Upper lobe of left lung (tissue), 6 donors: Measurements from ENCODE around the gene TAS2R8. TPM values are rescaled to one million over a fixed set of nuclear protein-coding genes. Genes with fewer than 3 reads are reported as not detected.

Source experiments
- ATAC-seq, 2 donors: fragments of 200-7000 bp; cut with Tn5 transposase; one replicate each; pipeline ENCODE4 v1.9.1; 2022; ENCODE audit warnings: mild to moderate bottlenecking in 2 of 2, moderate library complexity in 2 of 2; ENCODE audit not compliant: low FRiP score in 2 of 2
- DNase-seq, 2 donors: peaks; one replicate each; pipeline ENCODE4 v3.0.0-alpha.2; 2019 to 2020
- H3K27ac ChIP-seq, 4 donors: fragments of 200-600 bp; sonication (generic); one replicate each; pipeline ENCODE4 v1.5.1; 2016 to 2019
- H3K27me3 ChIP-seq, 4 donors: fragments of 200-600 bp; sonication (generic); one replicate each; pipeline ENCODE4 v1.5.1; 2017 to 2019
- H3K36me3 ChIP-seq, 4 donors: fragments of 200-600 bp; sonication (generic); one replicate each; pipeline ENCODE4 v1.5.1; 2016 to 2019
- H3K4me1 ChIP-seq, 4 donors: fragments of 200-600 bp; sonication (generic); one replicate each; pipeline ENCODE4 v1.5.1; 2018 to 2019
- H3K4me3 ChIP-seq, 4 donors: fragments of 200-600 bp; sonication (generic); one replicate each; pipeline ENCODE4 v1.5.1; 2017 to 2019; ENCODE audit warnings: mild to moderate bottlenecking in 2 of 4, moderate library complexity in 1 of 4
- H3K9me3 ChIP-seq, 4 donors: fragments of 200-600 bp; sonication (generic); one replicate each; pipeline ENCODE4 v1.5.1; 2018 to 2019
- CTCF ChIP-seq, 6 experiments: fragments of 450-650 bp in 4 of 6; fragments of 200-600 bp in 2 of 6; sonication (generic) in 2 of 6; IDR thresholded peaks; one replicate each; pipeline ENCODE4 v1.5.1; 2016 to 2019; ENCODE audit warnings: antibody characterized with exemption in 6 of 6
- EP300 ChIP-seq, 4 donors: sonication (generic); formaldehyde crosslinking; IDR thresholded peaks; one replicate each; pipeline ENCODE4 v1.5.1; 2017; ENCODE audit warnings: antibody characterized with exemption in 4 of 4, control low read depth in 2 of 4
- POLR2A ChIP-seq, 4 donors: fragments of 450-650 bp; IDR thresholded peaks; one replicate each; pipeline ENCODE4 v1.5.1; 2016 to 2017; ENCODE audit warnings: antibody characterized with exemption in 4 of 4, mild to moderate bottlenecking in 2 of 4
- POLR2AphosphoS5 ChIP-seq, 2 donors: sonication (generic); formaldehyde crosslinking; IDR thresholded peaks; one replicate each; pipeline ENCODE4 v1.5.1; 2017; ENCODE audit warnings: antibody characterized with exemption in 2 of 2
- whole genome bisulfite sequencing, 2 donors: methylation state at CpG; one replicate each; pipeline ENCODE4 v1.1.5; 2017 to 2018; 5-methylcytosine and 5-hydroxymethylcytosine counted together
- total RNA-seq, 6 donors: library from RNA; depleted of rRNA in 4 of 6; stranded (reverse); fragments of >200 nt in 4 of 6; gene quantifications; one replicate each; pipeline versions ENCODE4 v1.1.0 to v1.2.1, GENCODE V29; 2016 to 2021
- donor health status: DM: no; HTN: no; CAD: no; lungs with moderate emphysema.
- donor health status: DM: no; HTN: yes; CAD: no; lungs with severe emphysema.

The TAS2R8 gene
- total RNA-seq, 6 donors from 2014 or later = not detected

GRCh38 chr12:10847744-10848143, 40.7 kb upstream of the TAS2R8 start:
- ATAC-seq = no peak
- WGBS, 2 donors = 42 to 54% methylated on average over 2 of the region's 2 CpGs
- no peaks in the 10 kb centered on the region for H3K9me3 ChIP-seq
- no peak overlapping the region for H3K4me3 ChIP-seq
- H3K36me3 ChIP-seq = peaks cover 0 to 4% (median 0%) of the 10 kb centered on the region in 4 donors
- no peak overlapping the region for H3K27ac ChIP-seq
- TF ChIP-seq POLR2AphosphoS5 (IDR thresholded peaks at IDR 0.05) (no peak), EP300 (IDR thresholded peaks at IDR 0.05) (no peak), POLR2A (IDR thresholded peaks at IDR 0.05) (no peak), CTCF (IDR thresholded peaks at IDR 0.05) (no peak)
- no peaks in the 10 kb centered on the region for H3K27me3 ChIP-seq
- no peaks in the 10 kb centered on the region for H3K4me1 ChIP-seq
- no peak for DNase-seq

DNA sequence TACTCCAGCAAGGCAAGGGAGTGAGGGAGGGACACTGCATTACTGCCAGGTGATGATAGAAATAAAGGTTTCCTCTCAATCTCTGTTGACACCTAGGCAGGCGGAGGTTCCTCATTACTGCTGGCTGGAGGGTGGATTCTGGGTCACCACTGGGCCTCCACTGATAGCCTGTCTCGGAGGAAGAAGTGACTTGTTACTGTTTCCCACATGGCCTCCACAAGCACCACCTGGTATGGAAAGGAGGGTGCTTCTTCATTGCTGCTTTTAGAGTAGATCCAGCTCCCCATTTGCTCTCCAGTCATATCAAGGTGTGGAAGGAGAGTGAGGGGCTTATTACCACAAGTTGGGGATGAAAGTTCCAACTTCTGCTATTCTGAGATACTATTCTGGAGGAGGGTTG, 35.8 kb upstream of the TAS2R8 start:
- Histone ChIP-seq H3K4me1 (no peaks in the 10 kb centered on the region), H3K4me3 (no peak overlapping the region), H3K9me3 (no peaks in the 10 kb centered on the region), H3K27me3 (no peaks in the 10 kb centered on the region), H3K27ac (no peak overlapping the region), H3K36me3 (peaks cover 0 to 4% (median 0%) of the 10 kb centered on the region in 4 donors)
- TF ChIP-seq CTCF (IDR thresholded peaks at IDR 0.05) (no peak), POLR2A (IDR thresholded peaks at IDR 0.05) (no peak), POLR2AphosphoS5 (IDR thresholded peaks at IDR 0.05) (no peak), EP300 (IDR thresholded peaks at IDR 0.05) (no peak)
- ATAC-seq (no peak), DNase-seq (no peak)
- 100% methylated on average over 2 of the region's 2 CpGs for WGBS, 2 donors

GRCh38 chr12:10838461-10838860, 31.4 kb upstream of the TAS2R8 start:
- DNase-seq = no peak
- no peak overlapping the region for H3K27ac ChIP-seq
- no peaks in the 10 kb centered on the region for H3K4me1 ChIP-seq
- 89 to 90% methylated on average over 3 of the region's 3 CpGs for WGBS, 2 donors
- peaks cover 0 to 3% (median 0%) of the 10 kb centered on the region in 4 donors for H3K9me3 ChIP-seq
- no peak overlapping the region for H3K4me3 ChIP-seq
- no peaks in the 10 kb centered on the region for H3K36me3 ChIP-seq
- H3K27me3 ChIP-seq = no peaks in the 10 kb centered on the region
- no peak for ATAC-seq
- TF ChIP-seq CTCF (IDR thresholded peaks at IDR 0.05) = no peak
- TF ChIP-seq POLR2AphosphoS5 (IDR thresholded peaks at IDR 0.05) = no peak
- TF ChIP-seq POLR2A (IDR thresholded peaks at IDR 0.05) = no peak
- no peak for TF ChIP-seq EP300 (IDR thresholded peaks at IDR 0.05)

GRCh38 chr12:10829994-10830393, 22.9 kb upstream of the TAS2R8 start:
- TF ChIP-seq POLR2A (IDR thresholded peaks at IDR 0.05) (no peak), EP300 (IDR thresholded peaks at IDR 0.05) (no peak), CTCF (IDR thresholded peaks at IDR 0.05) (no peak), POLR2AphosphoS5 (IDR thresholded peaks at IDR 0.05) (no peak)
- no peaks in the 10 kb centered on the region for H3K4me1 ChIP-seq
- ATAC-seq (no peak), DNase-seq (no peak)
- no peaks in the 10 kb centered on the region for H3K9me3 ChIP-seq
- no peaks in the 10 kb centered on the region for H3K27me3 ChIP-seq
- no peaks in the 10 kb centered on the region for H3K36me3 ChIP-seq
- no peak overlapping the region for H3K27ac ChIP-seq
- 88 to 89% methylated on average over 1 of the region's 1 CpG for WGBS, 2 donors
- H3K4me3 ChIP-seq = no peak overlapping the region

GRCh38 chr12:10826258-10826657, 19.2 kb upstream of the TAS2R8 start, which contains the start of gene TAS2R10:
TAS2R10 (minus strand) TSS chr12:10826358; CDS start chr12:10826269, 89 bp downstream.
- no peak for DNase-seq
- ATAC-seq = no peak
- no peaks in the 10 kb centered on the region for H3K9me3 ChIP-seq
- H3K27me3 ChIP-seq = no peaks in the 10 kb centered on the region
- H3K27ac ChIP-seq = no peak within 1 kb of the TSS
- H3K4me3 ChIP-seq = no peak within 1 kb of the TSS
- 91 to 92% methylated on average over 3 of the region's 3 CpGs for WGBS, 2 donors
- no peaks in the 10 kb centered on the region for H3K36me3 ChIP-seq
- no peaks in the 10 kb centered on the region for H3K4me1 ChIP-seq
- TF ChIP-seq POLR2A (IDR thresholded peaks at IDR 0.05) = no peak
- no peak for TF ChIP-seq CTCF (IDR thresholded peaks at IDR 0.05)
- no peak for TF ChIP-seq POLR2AphosphoS5 (IDR thresholded peaks at IDR 0.05)
- TF ChIP-seq EP300 (IDR thresholded peaks at IDR 0.05) = no peak
